ENCODE data around the gene PROS1. TPM values are rescaled to one million over a fixed set of nuclear protein-coding genes. Genes with fewer than 3 reads are reported as not detected.

PROS1 gene
- total RNA-seq, 1 donor from 2014 or later = 12.0 TPM

DNA sequence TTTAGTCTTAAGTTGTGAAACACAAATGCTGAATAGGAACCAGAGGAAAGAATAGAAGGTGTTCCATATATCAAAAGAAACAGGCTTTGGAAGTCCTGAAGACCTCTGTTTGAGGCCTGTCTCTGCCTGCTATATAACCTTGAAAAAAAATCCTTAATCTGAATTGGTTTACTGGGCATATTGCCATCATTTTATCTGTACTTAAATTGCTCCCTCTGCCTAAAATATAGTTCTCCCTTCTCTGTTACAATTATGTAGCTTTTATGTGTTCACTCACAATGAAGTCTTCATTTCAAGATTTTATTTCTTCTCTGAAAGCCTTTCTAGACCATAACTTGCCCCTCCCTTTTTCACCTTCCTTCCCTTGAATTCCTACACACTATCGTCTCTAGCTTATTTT is 27.5 kb upstream of the PROS1 start:
- no peak overlapping the region for H3K4me3 Mint-ChIP-seq
- DNase-seq (ENCODE audit: low read depth, low spot score) = no peak
- peaks cover 9% of the 10 kb centered on the region for H3K4me1 Mint-ChIP-seq
- H3K27ac Mint-ChIP-seq (ENCODE audit: unreplicated experiment) = no peak overlapping the region
- peaks cover 15% of the 10 kb centered on the region for H3K36me3 Mint-ChIP-seq (ENCODE audit: low read depth)
- TF ChIP-seq, protein P1, sequence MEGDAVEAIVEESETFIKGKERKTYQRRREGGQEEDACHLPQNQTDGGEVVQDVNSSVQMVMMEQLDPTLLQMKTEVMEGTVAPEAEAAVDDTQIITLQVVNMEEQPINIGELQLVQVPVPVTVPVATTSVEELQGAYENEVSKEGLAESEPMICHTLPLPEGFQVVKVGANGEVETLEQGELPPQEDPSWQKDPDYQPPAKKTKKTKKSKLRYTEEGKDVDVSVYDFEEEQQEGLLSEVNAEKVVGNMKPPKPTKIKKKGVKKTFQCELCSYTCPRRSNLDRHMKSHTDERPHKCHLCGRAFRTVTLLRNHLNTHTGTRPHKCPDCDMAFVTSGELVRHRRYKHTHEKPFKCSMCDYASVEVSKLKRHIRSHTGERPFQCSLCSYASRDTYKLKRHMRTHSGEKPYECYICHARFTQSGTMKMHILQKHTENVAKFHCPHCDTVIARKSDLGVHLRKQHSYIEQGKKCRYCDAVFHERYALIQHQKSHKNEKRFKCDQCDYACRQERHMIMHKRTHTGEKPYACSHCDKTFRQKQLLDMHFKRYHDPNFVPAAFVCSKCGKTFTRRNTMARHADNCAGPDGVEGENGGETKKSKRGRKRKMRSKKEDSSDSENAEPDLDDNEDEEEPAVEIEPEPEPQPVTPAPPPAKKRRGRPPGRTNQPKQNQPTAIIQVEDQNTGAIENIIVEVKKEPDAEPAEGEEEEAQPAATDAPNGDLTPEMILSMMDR (conservative IDR thresholded peaks at IDR 0.05) = no peak
- H3K9me3 Mint-ChIP-seq = no peaks in the 10 kb centered on the region
- H3K27me3 Mint-ChIP-seq (ENCODE audit: low read depth) = no peaks in the 10 kb centered on the region

DNA sequence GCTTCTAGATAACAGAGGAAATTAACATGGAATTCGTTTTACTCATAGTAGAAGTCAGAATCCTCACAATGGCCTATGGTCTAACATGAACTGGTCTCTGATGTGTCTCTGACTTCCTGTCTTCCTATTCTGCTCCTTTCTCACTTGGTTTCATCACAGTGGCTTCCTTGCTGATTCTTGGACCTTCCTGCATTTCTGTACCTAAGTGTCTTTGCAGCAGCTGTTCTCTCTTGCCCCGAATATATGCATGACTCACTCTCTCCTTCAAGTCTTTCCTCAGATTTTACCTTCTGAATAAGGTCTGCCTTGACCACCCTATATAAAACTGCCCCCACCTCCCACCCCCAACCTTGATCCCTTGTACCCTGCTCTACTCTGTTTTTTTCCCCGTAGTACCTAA is 20.4 kb upstream of the PROS1 start:
- Mint-ChIP-seq H3K27me3 (ENCODE audit: low read depth) (no peaks in the 10 kb centered on the region), H3K4me3 (no peak overlapping the region), H3K36me3 (ENCODE audit: low read depth) (peaks cover 12% of the 10 kb centered on the region), H3K9me3 (no peaks in the 10 kb centered on the region), H3K27ac (ENCODE audit: unreplicated experiment) (no peak overlapping the region), H3K4me1 (no peaks in the 10 kb centered on the region)
- TF ChIP-seq, protein P1 (conservative IDR thresholded peaks at IDR 0.05) = no peak
- DNase-seq (ENCODE audit: low read depth, low spot score) = no peak

GRCh38 chr3:93992207-93992606 is 18.5 kb upstream of the PROS1 start:
- Mint-ChIP-seq H3K9me3 (no peaks in the 10 kb centered on the region), H3K4me1 (no peaks in the 10 kb centered on the region), H3K36me3 (ENCODE audit: low read depth) (peaks cover 4% of the 10 kb centered on the region), H3K27ac (ENCODE audit: unreplicated experiment) (no peak overlapping the region), H3K27me3 (ENCODE audit: low read depth) (no peaks in the 10 kb centered on the region), H3K4me3 (no peak overlapping the region)
- no peak for DNase-seq (ENCODE audit: low read depth, low spot score)
- TF ChIP-seq, protein P1 (conservative IDR thresholded peaks at IDR 0.05) = no peak

GRCh38 chr3:93991631-93992030 is 17.9 kb upstream of the PROS1 start:
- Mint-ChIP-seq H3K4me3 (no peak overlapping the region), H3K4me1 (no peaks in the 10 kb centered on the region), H3K36me3 (ENCODE audit: low read depth) (no peaks in the 10 kb centered on the region), H3K9me3 (no peaks in the 10 kb centered on the region), H3K27me3 (ENCODE audit: low read depth) (no peaks in the 10 kb centered on the region), H3K27ac (ENCODE audit: unreplicated experiment) (no peak overlapping the region)
- no peak for DNase-seq (ENCODE audit: low read depth, low spot score)
- TF ChIP-seq, protein P1 (conservative IDR thresholded peaks at IDR 0.05) = no peak

- DNase-seq (ENCODE audit: low read depth, low spot score) = no peak
- H3K9me3 Mint-ChIP-seq = no peaks in the 10 kb centered on the region
Measured at GRCh38 chr3:93989241-93989640, 15.5 kb upstream of the PROS1 start.

More at GRCh38 chr3:93989241-93989640, 15.5 kb upstream of the PROS1 start:
- Mint-ChIP-seq H3K4me1 (no peaks in the 10 kb centered on the region), H3K27me3 (ENCODE audit: low read depth) (no peaks in the 10 kb centered on the region), H3K36me3 (ENCODE audit: low read depth) (no peaks in the 10 kb centered on the region), H3K4me3 (no peak overlapping the region), H3K27ac (ENCODE audit: unreplicated experiment) (no peak overlapping the region)
- TF ChIP-seq, protein P1 (conservative IDR thresholded peaks at IDR 0.05) = no peak
